ENCODE data around the gene KCND1.

- TF ChIP-seq SP1 (IDR thresholded peaks at IDR 0.05) (no peak), FOXA1 (IDR thresholded peaks at IDR 0.05) (no peak), ZNF384 (IDR thresholded peaks at IDR 0.05) (no peak), FOXM1 (IDR thresholded peaks at IDR 0.05; ENCODE audit: borderline replicate concordance) (no peak), SUZ12 (IDR thresholded peaks at IDR 0.05) (no peak), L3MBTL2 (conservative IDR thresholded peaks at IDR 0.05) (no peak), TARDBP (IDR thresholded peaks at IDR 0.05) (no peak), BHLHE40 (IDR thresholded peaks at IDR 0.05; ENCODE audit: borderline replicate concordance) (no peak), NFRKB (IDR thresholded peaks at IDR 0.05) (no peak), FOXK2 (IDR thresholded peaks at IDR 0.05) (no peak), ELF4 (IDR thresholded peaks at IDR 0.05) (no peak)
Observed at GRCh38 chrX:48975541-48975940, 3.9 kb upstream of the KCND1 start.
